IPS-NIHi7 (cell line): ENCODE data around the gene CHCHD6.
"Not testable (repeated sequence)": the region's sequence is repeated elsewhere in the genome, so short reads cannot be mapped to it uniquely, and the experiment has no call there.

ENCODE experiments used
- DNase-seq: peaks from one replicate; pipeline ENCODE4 v3.0.0; 2012; ENCODE audit warnings: mixed read lengths; ENCODE audit errors: extremely low spot score

CHCHD6 gene

GRCh38 chr3:126766653-126767052 is 62.6 kb downstream of the CHCHD6 start:
- DNase-seq, result no peak

GRCh38 chr3:126768903-126769302 is 64.9 kb downstream of the CHCHD6 start:
- DNase-seq, result no peak

- no peak for DNase-seq
Measured at GRCh38 chr3:126770096-126770495, 66.1 kb downstream of the CHCHD6 start.

- no peak for DNase-seq
Measured at GRCh38 chr3:126773167-126773566, 69.1 kb downstream of the CHCHD6 start.

- no peak for DNase-seq
Measured at GRCh38 chr3:126773783-126774182, 69.7 kb downstream of the CHCHD6 start.

- no peak for DNase-seq
Measured at GRCh38 chr3:126777366-126777765, 73.3 kb downstream of the CHCHD6 start.

- DNase-seq, result no peak
Measured at GRCh38 chr3:126780666-126781065, 76.6 kb downstream of the CHCHD6 start.

GRCh38 chr3:126781406-126781805 is 77.4 kb downstream of the CHCHD6 start:
- no peak for DNase-seq

GRCh38 chr3:126781889-126782491 is 78.0 kb downstream of the CHCHD6 start:
- DNase-seq, result no peak

- no peak for DNase-seq
Measured at GRCh38 chr3:126782536-126782935, 78.5 kb downstream of the CHCHD6 start.

- peak; percentile 55 for DNase-seq
Measured at GRCh38 chr3:126784254-126784653, 80.2 kb downstream of the CHCHD6 start.

GRCh38 chr3:126791320-126791719 is 87.3 kb downstream of the CHCHD6 start:
- not testable (repeated sequence) for DNase-seq

GRCh38 chr3:126792998-126793397 is 89.0 kb downstream of the CHCHD6 start:
- DNase-seq, result no peak

GRCh38 chr3:126797563-126797962 is 93.5 kb downstream of the CHCHD6 start:
- DNase-seq, result no peak

- DNase-seq, result no peak
Measured at GRCh38 chr3:126798521-126798920, 94.5 kb downstream of the CHCHD6 start.

GRCh38 chr3:126799099-126799498 is 95.1 kb downstream of the CHCHD6 start:
- no peak for DNase-seq

- not testable (repeated sequence) for DNase-seq
Measured at GRCh38 chr3:126801312-126801711, 97.3 kb downstream of the CHCHD6 start.

- DNase-seq, result no peak
Measured at GRCh38 chr3:126807795-126808194, 103.8 kb downstream of the CHCHD6 start.

- no peak for DNase-seq
Measured at GRCh38 chr3:126811530-126811929, 107.5 kb downstream of the CHCHD6 start.

- no peak for DNase-seq
Measured at GRCh38 chr3:126816298-126816697, 112.3 kb downstream of the CHCHD6 start.

GRCh38 chr3:126816986-126817777 is 113.1 kb downstream of the CHCHD6 start:
- DNase-seq, result peak; percentile 49

GRCh38 chr3:126817781-126818180 is 113.7 kb downstream of the CHCHD6 start:
- no peak for DNase-seq

- no peak for DNase-seq
Measured at GRCh38 chr3:126818400-126819095, 114.5 kb downstream of the CHCHD6 start.
